PFSK-1 (cell line): Measurements from ENCODE around the gene SNX5.

Source experiments
- REST ChIP-seq, 2 experiments: IDR thresholded peaks; 2 replicates each; pipeline versions ENCODE4 v1.6.1 to v1.8.0; 2011 to 2012; ENCODE audit warnings: low read depth in 2 of 2, low read length in 2 of 2, control low read depth in 1 of 2, inconsistent platforms in 1 of 2, mild to moderate bottlenecking in 1 of 2, moderate library complexity in 1 of 2; ENCODE audit not compliant: insufficient read depth in 1 of 2
- SIN3A ChIP-seq: IDR thresholded peaks from 2 replicates; pipeline ENCODE4 v1.6.1; 2012; ENCODE audit warnings: mild to moderate bottlenecking, low read length, moderate library complexity, borderline replicate concordance; ENCODE audit not compliant: insufficient read depth

GRCh38 chr20:17897566-17898307 lies 70.9 kb downstream of the SNX5 start:
- TF ChIP-seq REST (IDR thresholded peaks at IDR 0.05; ENCODE audit: insufficient read depth in 1 of 2, low read depth in 2 of 2, low read length in 2 of 2) (no peak), SIN3A (no peak)
